AG08396 (cell line): ENCODE measurements around the gene LDB3.
"Not testable (repeated sequence)": the region's sequence is repeated elsewhere in the genome, so short reads cannot be mapped to it uniquely, and the experiment has no call there.

Experiments
- DNase-seq: peaks from one replicate; pipeline ENCODE4 v3.0.0; 2012; ENCODE audit warnings: low spot score, mixed read lengths

LDB3 gene

DNA sequence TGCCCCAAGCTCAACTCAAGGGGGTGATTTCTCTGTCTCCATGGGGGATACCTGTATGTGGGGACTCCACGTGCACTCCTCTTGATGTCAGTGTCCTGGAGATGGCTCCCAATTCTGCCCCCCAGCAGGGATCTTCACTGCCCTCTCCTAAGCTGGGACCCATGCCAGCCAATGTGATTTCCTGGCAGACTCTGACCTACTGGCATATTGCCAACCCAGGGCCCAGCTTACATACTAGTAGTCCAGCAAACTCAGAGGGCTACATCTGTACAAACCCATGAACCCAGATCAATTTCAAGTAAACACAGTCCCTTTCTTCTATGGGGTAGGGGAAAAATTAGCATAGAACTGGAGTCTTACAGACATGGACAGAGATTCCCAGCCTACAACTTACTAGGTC, 61.9 kb downstream of the LDB3 start:
- DNase-seq, result no peak

DNA sequence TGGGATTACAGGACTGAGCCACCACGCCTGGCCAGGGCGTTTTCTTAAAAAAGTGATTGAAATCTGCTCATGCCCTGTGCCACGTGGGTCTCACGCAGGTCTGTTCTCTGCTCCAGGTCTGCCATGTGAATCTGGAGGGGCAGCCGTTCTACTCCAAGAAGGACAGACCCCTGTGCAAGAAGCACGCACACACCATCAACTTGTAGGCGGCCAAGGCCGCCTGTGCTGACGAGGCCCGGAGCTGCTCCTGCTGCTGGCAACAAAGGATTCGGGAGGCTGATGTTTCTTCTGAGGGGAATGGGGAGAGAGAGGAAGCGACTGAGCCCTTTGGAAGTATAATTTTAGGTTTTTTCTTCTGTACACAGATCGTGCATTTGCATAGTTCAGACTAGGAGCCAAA, 64.5 kb downstream of the LDB3 start:
- no peak for DNase-seq

DNA sequence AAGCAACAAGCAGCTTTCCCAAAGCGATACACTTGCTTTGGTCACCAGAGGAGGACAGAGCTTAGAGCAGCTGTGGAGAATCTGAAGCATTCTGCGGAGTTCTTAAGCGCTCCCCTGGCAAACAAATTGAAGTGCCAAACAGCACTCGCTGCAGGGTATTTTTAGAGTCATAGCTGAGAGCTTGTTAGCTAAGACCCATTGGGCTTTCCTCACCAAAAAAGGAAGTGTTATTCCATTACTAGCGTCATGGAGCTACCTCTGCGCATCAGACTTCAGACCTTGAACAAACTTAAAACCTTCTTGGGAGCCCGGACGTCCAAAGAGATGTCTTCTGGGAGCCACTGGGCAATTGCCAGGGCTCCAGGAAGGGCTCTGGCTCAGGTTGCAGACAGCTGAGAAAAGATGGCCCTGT, 65.0 kb downstream of the LDB3 start:
- DNase-seq, result peak; percentile 26

DNA sequence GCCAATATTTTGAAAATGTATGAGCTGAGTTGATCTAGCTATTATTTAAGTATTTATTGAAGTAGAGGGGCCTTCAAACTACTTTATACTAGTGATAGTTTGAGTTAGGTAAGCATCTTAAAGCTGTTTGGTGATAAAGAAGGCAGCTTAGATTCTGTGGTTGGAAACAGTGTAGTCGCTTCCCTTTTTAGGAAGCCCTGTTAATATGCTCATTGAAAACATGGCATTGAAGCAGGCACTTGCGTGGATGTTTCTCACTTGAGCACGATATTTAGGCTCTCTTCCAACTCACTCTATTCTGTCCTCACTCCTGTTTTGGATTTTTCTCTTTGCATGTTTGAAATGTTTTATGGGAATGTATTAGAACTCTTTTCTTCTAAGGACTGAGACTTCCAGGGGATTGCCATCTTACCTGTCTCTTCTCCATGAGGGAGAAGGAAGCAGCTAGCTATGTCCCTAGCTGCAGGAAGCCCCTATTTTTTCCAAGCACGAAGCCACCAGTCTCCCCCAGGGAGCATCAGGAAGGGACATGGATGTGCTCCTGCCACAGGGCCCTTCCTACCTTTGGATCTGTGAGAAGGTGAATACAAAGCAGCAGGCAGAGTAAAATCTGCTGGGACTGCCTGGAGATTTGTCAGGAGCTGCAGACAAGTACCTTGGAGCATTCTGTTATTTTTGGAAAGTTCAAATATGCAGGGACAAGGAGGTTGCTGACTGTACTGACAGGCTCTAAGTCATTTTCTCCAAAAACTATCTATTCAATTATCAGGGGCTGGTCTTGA, 66.1 kb downstream of the LDB3 start:
- DNase-seq, result no peak

DNA sequence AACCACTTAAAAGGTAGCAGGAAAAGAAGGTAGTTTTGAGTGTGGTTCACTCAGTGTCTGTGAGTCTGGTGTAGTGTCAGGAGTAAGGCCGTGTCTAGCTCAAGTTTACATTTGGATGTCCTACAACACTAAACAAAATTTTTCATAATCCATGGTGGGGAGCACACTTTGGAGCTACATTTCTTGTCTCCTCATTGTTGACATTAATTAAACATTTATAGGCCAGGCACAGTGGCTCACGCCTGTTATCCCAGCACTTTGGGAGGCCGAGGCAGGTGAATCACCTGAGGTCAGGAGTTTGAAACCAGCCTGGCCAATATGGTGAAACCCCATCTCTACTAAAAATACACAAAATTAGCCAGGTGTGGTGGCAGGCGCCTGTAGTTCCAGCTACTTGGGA, 67.0 kb downstream of the LDB3 start:
- DNase-seq, result not testable (repeated sequence)

DNA sequence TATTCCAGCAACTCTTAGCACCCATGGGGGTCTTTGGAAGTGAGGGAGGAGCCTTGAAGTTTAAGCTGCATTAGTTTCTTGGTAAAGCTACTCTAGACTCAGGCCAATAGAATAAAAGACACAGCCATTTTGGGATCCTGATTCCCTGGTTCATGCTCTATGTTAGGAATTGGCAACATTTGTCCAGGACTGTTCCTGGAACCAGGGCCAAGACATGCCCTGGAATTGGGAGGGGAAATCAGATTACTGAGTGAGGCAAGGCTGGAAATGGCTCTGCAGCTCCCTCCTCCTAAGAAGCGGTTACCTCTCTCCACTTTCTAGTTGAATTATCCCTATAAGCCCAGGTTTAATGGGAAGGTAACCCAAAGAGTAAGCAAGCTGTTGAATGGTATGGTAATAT, 73.9 kb downstream of the LDB3 start:
- DNase-seq, result no peak

DNA sequence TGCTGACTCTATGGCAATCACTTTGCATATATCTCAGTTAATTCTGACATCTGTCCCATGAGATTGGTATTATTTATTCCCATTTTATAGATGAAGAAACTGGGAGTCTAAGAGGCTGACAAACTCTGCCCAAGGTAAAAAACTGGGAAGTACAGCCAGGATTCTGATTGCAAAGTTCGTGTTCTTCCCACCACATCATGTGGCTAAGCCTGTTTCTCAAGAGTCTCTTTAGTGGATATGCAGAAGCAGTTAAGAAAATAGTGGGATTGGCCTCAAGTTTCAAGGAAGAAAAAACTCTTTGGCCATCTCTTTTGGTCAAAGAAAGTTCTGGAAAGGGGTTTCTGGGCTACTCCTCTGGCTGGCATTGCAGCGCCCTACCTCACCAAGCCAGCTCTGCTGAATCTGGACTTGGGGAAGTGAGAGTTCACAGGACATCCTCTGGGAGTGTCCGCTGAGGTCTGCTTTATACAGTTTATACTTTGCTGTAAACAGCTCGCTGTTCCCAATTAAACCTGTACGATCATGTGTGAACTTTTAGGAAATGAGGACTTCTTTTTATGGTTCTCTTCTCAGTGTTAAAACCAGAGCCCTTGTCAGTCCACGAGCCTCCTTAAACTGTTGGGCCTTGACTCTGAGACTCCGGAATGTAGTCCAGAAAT, 75.9 kb downstream of the LDB3 start:
- no peak for DNase-seq

DNA sequence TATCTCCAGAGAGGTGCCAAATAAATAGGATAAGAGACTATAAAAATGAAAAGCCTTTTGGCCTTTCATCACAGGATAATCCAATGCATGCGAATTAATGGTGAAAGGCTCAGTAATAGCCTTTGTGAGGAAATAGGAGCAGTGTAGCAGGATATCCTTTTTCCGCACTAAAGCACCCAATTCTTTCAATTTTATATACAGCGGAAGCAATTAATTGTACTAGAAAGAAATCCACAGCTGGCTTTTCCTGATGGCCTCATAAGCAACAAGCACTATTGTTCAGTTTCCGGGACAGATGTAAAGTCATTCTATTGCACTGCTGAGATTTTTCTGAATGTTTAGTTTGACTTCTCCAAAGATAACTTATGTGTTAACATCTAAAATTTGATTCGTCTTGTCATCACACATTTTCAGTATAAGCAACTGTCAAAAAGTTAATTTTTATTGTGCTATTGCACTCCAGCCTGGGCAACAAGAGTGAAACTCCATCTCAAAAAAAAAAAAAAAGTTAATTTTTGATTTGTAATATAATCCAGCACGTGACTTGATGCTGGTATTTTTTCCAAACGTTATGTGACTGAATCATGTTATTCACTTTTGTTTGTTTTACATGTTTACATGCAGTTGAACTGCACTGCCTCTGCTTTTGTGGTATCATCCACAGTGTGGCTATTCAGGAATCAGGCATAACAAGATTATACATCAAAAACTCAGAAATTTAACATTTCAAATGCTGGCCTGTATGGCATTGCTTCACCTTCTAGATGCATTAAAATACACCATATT, 79.7 kb downstream of the LDB3 start:
- DNase-seq, result peak; percentile 36

DNA sequence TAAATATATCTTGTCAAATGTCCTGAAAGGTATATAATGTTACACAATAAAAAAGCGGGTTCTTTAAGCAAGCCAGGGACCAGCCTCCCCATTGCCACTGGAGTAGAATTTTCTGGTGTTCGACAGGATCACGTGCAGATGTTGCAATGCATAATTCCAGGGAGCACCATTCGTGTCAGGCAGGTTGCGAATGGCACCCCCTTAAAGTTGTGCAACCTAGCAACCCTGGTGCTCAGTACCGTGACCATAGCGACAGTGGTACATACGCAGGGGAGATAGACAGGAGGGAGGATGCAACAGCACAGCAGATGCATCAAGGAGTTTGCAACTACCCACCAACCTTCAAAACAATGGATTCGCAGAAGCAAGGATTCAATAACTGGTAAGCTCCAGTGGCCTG, 81.5 kb downstream of the LDB3 start:
- DNase-seq, result no peak

DNA sequence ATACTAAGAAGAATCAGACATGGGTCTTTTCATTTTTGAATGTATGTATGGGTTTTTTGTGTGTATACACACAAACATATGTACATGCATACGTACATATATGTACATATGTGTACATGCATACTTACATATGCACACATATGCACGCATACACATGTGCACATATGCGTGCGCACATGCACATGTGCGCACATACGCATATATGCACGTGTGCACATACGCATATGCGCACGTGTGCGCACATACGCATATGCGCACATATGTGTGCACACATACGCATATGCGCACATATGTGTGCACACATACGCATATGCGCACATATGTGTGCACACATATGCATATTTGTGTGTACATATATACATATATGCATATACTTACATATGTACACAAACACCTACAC, 83.2 kb downstream of the LDB3 start:
- no peak for DNase-seq

DNA sequence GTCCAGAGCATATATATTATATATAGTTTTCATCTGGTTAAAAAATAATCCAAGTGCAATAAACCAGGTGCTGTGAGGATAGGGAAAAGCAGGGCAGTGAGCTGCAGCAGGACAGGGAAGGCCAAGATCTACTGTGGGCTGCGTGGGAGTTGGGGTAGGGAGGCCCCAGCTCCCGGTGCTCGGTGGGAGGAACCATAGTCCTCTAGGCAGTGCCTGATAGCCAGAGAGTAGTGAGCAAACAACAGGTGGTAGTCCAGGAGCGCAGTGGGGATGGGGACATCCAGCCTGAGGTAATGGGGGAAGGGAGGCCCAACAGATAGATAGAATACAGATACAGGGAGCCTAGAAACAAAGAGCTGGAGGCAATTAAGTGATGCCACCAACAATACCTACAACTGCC, 84.0 kb downstream of the LDB3 start:
- DNase-seq, result no peak

DNA sequence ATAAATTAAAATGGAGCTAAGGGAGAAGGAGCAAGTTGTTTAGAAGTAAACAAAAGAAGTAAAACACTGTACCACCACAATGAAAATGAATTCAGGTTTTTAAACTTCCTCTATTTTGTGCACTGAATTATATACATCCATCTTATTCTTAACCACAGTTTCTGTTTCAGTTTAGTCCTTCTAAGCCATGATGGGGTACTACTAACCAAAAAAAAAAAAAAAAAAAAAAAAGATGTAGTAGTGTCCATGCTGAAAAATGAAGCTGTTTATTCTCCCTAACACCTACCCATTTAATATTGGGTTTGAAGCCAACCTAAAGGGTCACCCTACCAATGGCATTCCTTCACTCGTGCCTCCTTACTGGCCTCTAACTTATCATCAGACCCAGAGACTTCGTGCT, 84.7 kb downstream of the LDB3 start:
- no peak for DNase-seq

DNA sequence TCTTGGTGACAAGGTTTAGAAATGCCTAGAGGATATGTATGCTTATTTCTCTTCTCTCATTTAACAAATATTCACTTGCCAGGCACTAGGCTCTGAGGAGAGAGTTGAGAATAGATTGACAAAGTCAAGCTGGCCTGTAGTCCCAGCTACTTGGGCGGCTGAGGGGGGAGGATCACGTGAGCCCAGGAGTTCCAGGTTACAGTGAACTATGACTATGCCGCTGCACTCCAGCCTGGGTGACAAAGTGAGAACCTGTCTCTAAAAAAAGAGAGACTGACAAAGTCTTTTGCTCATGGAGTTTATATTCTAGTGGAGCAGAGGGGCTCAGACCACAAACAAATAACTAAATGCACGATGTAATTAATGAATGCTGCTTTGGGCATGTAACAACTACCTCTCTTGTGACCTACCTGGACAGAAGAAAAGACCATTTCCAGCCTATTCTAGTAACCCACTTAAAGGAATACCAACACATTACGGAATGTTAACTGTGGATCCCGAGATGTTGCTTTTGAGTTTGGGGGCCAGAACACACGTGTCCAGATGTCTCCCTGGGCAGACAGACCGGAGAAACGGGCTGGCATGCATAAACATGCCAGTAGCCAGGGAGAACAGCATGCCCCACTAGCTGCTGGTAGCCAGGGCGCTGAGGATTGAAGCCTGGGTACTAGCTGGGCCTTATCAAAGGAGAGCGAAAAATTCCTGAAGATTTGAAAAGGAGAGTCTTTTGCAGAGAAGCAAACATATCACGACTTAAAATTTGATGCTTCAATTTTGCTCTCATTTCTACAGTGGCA, 85.5 kb downstream of the LDB3 start:
- DNase-seq, result no peak

DNA sequence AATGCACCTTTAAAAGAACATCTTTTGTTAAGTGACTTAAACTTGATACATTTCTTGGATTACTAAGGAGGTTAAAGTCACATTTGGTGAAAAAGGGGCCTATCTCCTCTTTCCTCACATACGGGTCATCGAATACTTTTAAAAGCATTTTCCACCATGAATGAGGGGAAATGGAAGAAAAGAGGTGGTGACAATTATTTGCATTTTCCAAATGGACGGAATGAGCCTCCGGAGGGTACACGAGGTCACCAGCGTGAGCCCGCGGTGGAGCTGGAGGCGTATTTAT, 87.1 kb downstream of the LDB3 start:
- DNase-seq, result no peak

DNA sequence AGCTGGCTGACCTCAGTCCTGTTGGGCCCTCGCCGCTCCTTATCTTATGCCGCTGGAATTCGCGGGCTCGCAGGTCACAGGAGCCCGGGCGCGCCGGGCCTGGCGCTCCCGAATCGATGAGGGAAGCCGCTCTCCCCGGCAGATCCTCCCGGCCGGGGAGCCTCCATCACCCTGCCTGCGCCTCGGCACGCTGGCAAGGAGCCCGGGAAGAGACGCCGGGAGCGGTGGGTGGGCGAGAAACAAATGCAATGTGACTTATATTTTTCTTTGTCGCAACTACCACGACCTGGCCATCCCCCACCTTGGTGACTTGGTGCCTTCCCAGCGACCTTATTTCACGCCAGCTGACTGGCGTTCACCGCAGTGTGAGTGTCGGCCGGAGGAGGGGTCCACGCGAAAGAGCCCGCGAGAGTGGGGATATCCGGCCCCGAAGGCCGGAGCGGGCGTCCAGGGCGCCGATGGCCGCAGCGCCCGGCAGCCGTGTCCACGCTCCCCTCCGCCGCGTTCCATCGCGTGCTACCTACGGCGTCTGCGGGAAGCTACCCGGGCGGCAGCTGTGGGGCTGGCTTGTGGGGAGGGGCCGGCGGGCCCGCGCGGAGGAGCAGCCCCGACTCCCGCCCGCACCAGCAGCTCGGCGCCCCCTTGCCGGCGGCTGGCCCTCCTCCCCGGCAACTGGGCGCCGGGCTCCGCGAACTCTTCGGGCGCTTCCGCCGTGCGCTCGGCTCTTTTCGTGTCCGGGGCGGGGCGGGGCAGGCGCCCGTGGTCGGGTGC, 87.6 kb downstream of the LDB3 start:
- DNase-seq, result peak; percentile 98

DNA sequence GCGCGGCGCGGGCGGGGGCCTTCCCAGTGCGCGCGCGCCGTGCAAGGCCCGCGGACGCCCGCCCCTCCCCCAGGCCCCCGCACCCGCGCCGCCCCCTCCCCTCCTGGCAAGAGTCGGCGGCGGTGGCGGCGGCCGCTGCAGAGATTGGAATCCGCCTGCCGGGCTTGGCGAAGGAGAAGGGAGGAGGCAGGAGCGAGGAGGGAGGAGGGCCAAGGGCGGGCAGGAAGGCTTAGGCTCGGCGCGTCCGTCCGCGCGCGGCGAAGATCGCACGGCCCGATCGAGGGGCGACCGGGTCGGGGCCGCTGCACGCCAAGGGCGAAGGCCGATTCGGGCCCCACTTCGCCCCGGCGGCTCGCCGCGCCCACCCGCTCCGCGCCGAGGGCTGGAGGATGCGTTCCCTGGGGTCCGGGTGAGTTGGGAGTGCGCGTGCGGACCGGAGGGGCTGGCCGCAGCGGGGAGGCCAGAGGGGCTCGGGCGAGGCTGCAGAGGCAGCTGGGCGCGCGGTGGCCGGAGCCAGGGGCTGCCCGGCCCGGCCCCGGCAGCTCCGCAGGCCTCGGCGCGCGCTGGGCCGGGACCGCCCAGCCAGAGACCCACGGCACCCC, 88.3 kb downstream of the LDB3 start, which contains the start of gene BMPR1A:
BMPR1A (plus strand) TSS at position 109 of the 602 bp plus-strand sequence. CDS start 119,400 bp downstream, outside the sequence.
- DNase-seq, result peak; percentile 35

DNA sequence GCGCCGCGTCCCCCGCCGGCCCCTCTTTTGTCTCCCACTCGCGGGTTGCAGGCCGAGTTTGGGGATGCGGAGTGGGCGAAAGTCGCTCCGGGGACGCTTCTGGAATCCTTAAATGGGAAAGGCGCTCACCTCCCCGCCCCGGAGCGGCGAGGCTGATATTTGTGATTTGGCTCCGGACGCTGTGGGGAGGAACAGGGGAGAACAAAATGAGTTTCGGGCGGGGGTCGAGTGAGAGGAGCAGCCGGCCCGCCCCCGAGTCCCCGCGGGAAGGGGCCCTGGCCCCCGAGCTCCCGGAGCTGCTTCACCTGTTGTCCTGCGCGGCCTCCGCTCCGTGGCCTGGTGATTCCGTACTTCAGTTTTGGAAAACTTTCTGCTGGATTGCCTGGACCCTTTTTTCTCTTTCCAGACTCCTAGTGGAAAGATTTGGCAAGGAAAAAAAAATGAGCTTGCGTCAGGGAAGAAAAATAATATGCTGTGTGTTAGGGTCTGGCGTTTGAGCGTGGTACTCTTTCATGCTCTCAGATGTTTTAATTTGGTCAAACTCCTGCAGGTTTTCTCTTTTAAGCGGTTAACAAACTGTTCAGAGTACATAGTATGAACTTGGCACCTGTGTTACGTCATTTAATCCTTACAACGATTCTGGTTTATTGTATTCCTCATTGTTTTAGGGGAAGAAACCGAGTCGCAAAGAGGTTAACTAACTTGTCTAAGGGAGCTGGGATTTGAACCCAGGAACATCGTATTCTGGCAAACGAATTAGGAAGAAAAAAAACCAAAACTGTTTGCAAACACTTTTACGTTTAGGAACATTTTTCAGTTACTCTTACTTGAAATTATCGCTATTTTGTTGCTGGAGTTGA, 89.0 kb downstream of the LDB3 start:
- DNase-seq, result peak; percentile 22

DNA sequence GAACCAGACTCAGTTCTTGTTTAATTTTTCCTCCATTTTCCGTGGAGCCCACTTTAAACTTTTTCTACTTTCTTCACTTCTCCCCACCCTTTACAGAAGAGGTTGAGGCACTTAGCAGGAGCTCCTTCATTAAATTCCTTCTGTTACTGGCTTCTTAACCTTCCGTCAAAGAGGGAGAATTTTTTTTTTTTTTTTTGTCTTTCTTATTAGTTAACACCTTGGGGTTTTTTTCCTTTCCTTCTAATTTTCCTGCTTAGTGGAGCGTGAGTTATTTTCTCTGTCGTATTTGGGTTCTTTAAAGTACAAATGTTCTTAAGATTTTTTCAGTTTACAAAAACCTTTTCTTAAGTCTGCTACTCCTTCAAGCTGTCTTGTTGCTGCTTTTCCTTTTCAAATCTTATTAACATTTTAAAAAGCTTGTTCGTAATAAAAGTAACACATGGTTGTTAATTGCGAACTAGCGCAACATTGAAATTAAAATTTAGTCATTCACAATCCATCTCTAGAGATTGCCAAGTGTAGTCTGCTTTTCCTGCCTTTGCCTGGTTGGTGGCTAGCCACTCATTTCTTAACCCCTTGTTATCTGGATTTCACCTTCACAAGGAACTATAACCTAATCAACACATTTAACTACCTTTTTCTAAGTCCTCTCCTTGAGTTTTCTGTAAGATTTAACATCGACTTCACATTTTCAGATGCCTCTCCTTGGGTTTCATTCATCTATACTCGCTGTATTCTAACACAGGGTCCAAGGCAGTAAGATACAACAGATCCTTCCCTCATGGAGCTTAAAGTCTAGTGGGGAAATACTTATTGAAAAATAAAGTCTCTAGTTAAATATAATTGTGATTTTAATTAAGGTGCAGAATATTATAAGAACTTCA, 90.1 kb downstream of the LDB3 start:
- no peak for DNase-seq

DNA sequence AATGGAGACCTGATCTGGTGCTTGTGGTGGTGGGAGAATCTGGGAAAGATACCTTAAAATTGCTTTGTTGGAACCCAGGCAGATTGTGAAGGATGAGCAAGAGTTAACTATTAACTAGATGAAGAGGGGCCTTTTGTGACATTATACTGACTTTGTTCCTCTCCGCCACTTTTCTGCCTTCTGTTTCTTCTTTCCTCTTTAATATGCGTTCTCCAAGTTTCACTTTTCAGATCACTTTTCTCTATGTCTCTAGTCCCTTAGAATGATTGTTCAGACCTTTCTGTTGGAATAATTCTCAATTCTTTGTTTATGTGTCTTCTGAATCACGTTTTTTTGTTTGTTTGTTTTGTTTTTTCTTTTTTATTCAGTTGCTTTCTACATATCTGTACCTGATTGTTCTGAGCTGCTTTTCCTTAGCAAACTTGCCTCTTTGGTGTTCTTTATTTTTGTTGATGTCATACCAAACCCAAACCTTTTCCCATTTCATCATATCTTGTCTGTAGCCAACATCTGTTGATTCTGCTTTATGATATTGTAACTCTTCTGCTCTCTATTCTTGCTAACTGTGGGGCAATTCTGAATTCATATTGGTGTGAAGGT, 90.9 kb downstream of the LDB3 start:
- DNase-seq, result no peak
